ENCODE data around the gene ZBTB39.
"Not testable (repeated sequence)": the region's sequence is repeated elsewhere in the genome, so short reads cannot be mapped to it uniquely, and the experiment has no call there.

Gene ZBTB39

DNA sequence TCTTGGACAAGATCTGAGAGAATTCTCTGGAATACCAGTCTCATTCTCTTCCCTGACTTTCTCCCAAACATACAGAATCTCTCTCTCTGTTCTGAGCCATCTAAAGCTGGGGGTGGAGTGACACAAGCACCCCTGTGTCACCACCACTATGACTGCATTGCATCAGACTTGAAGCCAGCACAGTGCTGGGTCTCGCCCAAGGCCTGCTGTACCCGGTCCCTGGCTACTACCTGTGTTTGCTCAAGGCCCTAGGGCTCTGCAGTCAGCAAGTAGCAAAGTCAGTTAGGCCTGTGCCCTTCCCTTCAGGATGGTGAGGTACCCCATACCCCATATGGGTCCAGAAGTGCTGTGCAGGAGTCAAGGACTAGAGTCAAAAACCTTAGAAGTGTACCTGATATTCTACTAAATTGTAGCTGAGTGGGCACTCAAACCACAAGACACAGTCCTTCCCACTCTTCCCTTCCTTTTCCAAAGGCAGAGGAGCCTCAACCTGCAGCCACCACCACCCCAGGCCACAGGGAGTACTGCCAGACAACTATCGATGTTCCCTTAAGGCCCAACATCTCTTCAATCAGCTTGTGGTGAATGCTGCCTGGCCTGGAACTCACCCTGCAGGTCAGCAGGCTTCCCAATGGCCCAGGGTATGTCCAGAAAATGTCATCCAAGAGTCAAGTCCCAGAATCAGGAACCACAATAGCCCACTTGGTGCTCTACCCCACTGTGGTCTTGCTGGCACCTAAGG is 27.8 kb downstream of the ZBTB39 start:
- DNase-seq: no peak

DNA sequence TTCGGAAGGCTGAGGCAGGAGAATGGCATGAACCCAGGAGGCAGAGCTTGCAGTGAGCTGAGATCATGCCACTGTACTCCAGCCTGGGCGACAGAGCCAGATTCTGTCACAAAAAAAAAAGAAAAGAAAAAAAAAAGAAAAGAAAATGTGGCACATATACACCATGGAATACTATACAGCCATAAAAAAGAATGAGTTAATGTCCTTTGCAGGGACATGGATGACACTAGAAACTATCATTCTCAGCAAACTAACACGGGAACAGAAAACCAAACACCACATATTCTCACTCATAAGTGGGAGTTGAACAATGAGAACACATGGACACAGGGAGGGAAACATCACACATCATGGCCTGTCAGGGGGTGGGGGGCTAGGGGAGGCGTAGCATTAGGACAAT is 29.0 kb downstream of the ZBTB39 start:
- DNase-seq: not testable (repeated sequence)

DNA sequence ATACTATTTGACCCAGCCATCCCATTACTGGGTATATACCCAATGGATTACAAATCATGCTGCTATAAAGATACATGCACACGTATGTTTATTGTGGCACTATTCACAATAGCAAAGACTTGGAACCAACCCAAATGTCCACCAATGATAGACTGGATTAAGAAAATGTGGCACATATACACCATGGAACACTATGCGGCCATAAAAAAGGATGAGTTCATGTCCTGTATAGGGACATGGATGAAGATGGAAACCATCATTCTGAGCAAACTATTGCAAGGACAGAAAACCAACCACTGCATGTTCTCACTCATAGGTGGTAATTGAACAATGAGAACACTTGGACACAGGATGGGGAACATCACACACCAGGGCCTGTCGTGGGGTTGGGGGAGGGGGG is 32.1 kb downstream of the ZBTB39 start:
- DNase-seq: not testable (repeated sequence)

DNA sequence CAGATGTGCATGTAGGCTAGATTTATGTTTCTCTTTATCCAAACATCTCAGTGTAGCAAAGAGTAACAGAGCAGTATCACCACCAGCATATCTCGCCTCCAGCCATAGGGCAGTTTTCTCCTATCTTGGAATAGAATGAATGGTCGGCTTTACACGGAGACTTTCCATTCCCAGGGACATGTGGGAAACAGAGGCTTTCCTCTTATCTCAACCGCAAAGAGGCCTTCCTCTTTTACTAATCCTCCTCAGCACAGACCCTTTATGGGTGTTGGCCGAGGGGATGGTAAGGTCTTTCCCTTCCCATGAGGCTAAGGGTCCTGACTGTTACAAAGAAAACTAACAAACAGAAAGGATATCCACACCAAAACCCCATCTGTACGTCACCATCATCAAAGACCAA is 37.4 kb downstream of the ZBTB39 start:
- DNase-seq: not testable (repeated sequence)

DNA sequence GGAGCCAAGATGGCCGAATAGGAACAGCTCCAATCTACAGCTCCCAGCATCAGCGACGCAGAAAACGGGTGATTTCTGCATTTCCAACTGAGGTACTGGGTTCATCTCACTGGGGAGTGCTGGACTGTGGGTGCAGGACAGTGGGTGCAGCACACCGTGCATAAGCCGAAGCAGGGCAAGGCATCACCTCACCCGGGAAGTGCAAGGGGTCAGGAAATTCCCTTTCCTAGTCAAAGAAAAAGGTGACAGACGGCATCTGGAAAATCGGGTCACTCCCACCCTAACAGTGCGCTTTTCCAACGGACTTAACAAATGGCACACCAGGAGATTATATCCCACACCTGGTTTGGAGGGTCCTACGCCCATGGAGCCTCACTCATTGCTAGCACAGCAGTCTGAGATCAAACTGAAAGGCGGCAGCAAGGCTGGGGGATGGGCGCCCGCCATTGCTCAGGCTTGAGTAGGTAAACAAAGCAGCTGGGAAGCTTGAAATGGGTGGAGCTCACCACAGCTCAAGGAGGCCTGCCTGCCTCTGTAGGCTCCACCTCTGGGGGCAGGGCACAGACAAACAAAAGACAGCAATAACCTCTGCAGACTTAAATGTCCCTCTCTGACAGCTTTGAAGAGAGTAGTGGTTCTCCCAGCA is 40.2 kb downstream of the ZBTB39 start:
- not testable (repeated sequence) for DNase-seq

DNA sequence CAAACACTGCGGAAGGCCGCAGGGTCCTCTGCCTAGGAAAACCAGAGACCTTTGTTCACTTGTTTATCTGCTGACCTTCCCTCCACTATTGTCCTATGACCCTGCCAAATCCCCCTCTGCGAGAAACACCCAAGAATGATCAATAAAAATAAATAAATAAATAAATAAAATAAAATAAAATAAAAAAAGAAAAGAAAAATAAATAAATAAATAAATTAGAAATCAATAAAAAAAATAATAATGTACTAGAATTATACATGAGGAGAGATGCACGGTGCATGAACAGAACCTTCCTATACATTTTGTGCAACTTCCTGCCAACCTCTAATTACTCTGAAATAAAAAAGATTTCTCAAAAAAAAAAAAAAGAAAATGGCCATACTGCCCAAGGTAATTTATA is 41.2 kb downstream of the ZBTB39 start:
- DNase-seq: not testable (repeated sequence)

DNA sequence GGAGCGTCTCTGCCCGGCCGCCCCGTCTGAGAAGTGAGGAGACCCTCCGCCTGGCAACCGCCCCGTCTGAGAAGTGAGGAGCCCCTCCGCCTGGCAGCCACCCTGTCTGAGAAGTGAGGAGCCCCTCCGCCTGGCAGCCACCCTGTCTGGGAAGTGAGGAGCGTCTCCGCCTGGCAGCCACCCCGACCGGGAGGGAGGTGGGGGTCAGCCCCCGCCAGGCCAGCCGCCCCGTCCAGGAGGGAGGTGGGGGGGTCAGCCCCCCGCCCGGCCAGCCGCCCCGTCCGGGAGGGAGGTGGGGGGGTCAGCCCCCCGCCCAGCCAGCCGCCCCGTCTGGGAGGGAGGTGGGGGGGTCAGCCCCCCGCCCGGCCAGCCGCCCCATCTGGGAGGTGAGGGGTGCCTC is 42.8 kb downstream of the ZBTB39 start:
- not testable (repeated sequence) for DNase-seq

DNA sequence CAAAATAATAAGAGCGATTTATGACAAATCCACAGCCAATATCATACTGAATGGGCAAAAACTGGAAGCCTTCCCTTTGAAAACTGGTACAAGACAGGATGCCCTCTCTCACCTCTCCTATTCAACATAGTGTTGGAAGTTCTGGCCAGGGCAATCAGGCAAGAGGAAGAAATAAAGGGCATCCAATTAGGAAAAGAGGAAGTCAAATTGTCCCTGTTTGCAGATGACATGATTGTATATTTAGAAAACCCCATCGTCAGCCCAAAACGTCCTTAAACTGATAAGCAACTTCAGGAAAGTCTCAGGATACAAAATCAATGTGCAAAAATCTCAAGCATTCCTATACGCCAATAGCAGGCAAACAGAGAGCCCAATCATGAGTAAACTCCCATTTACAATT is 44.1 kb downstream of the ZBTB39 start:
- not testable (repeated sequence) for DNase-seq

DNA sequence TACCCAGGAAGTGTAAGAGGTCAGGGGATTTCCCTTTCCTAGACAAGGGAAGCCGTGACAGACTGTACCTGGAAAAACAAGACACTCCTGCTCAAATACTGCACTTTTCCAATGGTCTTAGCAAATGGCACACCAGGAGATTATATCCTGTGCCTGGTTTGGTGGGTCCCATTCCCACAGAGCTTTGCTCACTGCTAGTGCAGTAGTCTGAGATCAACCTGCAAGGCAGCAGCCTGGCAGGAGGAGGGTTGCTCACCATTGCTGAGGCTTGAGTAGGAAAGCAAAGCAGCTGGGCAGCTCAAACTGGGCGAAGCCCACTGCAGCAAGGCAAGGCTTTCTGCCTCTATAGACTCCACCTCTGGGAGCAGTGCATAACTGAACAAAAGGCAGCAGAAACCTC is 47.9 kb downstream of the ZBTB39 start:
- no peak for DNase-seq

DNA sequence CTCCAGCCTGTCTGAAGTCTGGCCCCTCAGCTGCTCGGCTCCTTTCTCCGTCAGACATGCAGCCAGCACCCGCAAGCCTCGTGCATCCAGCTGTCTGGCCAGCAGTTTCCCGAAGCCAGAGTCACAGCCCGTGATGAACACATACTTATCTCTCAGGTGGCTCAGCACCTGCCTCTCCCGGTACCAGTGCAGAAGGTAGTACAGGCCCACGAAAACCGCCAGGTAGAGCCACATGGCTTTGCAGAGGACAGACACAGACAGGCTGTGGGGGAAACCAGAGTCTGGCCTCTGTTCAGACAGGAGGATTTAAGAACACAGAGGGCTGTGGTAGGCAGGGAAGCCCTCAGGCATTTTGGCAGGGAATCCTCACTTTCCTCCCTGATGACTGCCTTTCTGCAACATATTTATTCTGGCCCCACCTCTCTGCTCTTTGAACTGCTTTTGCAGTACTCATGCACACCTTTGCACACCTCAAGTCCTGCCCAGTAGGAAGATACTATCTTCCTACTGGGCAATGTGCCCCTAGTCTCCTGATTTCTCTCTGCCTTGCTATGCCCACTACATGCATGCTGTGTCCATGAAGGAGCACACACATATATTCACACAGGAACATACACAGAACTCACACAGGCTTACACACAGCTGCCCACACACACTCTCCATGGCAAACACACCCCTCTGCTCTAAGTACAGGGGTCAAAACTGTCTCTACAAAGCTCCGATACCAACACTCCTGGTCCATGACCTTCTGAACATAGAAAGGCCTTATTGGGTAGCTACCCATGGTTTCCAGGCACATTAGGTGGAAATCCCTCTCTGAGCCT is 48.9 kb downstream of the ZBTB39 start, which contains the start of gene RDH16:
Gene RDH16, minus strand, starts transcription at position 380 of the 824 bp plus-strand sequence. Its CDS starts 146 bp downstream, at position 234.
- no peak for DNase-seq

DNA sequence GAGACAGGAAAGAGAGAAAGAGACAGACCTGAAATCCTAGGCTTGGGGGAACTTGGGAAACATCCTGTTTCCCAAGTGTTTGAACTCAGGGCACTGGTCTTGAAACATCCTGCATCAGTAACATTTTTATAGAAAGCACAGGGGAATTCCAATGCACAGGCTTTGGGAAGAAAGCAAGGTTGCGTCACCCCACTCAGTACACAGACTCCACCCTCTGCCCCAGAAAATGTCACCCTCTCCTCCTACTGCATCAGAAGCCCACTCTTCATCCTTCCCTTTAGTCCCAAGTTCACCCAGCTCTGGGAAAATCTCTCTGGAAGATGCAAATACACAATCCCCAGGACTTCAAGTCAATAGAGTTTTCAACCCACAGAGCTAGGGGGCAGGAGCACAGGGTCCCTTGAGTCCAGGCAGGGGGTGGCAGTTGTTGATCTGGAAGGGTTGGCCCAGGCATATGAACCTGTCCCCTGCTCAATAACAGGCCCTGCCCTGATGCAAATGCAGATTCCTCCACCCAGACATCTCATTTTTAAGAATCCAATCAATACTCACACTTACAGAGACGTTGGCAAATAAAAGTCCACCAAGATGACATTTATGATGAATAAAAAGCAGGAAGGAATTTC is 50.6 kb downstream of the ZBTB39 start:
- DNase-seq: no peak

DNA sequence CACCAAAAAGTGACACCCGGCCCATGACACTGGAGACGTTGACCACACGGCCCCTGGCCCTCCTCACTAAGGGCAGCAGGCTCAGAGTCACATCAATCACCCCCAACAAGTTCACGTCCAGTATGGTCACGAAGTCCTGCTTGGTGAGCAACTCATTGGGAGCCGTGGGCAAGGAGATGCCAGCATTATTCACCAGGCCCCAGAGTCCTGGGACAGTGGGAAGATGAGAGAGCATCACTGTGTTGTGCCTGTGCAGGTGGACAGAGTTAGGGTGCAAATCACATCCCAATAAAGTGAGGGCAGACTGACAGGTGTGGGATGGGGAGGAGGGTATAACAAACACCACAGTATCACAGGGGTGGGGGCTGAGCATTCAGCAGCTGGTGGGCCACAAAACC is 51.4 kb downstream of the ZBTB39 start:
- DNase-seq: no peak

DNA sequence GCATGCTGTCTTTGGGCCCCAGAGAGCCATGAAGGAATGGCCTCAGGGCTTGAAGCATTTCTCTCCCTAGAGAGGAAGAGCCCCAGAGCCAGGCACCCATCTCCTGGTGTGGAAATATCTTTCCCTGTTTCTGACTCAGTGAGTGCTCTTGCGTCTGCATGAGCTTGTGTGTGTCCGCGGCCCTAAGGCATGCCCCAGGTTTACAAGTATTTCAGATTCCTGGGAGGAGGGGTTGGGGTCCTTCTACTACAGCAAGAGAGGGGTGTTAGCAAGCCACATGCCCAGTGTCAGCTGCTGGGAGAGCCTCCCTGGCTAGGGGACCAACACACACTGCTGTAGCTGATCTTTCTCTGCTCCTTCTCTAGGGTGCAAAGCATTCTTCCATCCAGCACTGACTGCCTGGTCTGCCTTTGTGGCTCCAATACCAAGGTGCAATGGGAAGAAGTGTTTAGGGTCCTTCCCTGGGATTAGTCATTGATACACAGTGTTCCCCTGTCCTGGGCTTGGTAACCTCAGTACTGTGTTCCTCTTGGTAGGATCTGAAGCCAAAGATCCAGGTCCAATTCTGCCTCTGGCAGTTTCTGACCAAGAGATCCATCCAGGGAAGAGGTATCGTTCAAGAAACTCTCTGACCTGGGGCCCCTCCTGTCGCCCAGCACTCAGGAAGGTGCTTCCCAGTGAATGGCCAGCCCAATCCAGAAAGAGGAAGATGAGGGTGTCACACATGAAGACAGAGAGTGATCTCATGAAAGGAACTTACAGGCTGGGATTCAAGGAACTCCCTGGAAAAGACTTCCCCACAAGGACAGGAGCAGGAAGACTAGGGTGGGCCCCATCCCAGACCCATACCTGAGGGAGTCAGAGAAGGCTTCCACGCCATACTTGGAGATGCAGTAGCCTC is 52.0 kb downstream of the ZBTB39 start:
- DNase-seq: no peak

DNA sequence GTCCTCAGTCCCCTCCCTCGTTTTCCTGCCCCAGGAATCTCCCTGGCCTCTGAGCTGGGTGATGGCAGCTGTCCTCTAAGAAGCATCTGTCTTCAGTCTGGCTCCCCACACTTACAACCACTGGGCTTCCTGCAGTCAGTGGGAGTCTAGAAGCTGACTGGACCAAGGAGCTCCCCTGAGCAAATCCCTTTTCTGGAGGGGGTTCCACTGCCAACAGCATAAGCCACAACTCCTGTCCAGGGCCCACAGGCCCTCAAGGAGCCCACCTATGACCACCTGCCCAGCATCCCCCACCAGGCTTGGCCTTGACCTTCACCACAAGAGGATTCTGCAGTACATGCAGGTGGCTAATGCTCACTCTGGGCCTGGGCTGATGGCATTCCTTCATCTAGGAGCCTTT is 53.0 kb downstream of the ZBTB39 start:
- DNase-seq: no peak

DNA sequence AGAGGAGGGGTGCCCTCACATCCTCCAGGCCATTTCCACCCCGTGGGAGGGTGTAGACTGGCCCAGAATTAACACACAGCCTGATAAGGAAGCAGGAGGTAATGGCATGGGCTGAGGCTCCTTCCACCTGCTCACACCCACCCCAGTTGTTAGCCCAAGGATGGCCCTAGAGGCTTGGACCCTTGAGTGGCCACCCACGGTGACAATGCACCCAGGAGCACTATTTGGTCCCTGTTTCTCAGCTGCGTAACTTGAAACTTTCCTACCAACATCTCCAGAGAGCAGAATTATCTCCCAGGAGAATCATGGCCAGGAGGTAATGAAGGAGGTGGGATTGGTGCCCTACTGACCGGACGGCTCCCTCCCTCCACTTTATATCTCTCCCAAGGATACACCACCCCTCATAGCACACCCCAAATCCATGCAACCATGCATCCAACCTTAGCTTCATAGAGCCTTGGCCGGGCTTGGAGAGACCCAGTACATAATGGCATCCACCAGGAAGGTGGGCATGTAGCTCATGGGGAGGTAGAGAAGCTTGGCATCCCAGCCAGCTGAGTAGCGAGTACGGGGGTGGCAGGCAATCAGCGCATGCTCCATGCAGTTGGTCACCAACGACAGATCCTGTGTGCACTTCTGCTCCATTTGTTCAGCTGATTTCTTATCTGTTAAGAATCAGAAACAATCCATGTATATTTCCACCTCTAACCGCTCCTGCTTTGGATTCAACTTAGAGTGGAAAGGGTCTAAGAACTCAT is 54.6 kb downstream of the ZBTB39 start:
- no peak for DNase-seq

DNA sequence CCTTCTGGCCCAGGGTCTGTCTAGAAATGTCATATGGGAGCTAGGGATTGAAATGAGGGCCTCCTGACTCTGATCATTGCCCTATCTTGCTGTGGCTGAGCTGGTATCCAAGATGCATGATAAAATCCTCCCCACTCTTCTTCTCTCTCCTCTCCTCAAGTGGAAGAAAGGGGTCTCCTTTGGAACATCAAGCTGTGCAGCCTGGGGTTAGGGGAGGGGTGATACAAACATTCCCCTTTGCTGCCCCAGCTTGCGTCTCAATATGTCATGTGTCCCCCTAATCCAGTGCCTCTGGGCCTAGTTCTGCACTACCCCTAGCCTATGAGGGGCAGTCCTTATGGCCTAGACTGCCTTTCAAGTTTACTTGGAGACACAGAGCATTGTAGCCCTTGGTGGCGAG is 57.5 kb downstream of the ZBTB39 start:
- no peak for DNase-seq

Measured in activated CD8-positive, alpha-beta memory T cell treated with anti-CD3 and anti-CD28 coated beads, Interleukin-2, amount 50 U/mL, for 4 hours (primary cell).